MCF 10A (cell line): Measurements from ENCODE around the gene KIAA0825. TPM values are rescaled to one million over a fixed set of nuclear protein-coding genes. Genes with fewer than 3 reads are reported as not detected.

ENCODE experiments used
- BruUV-seq: library from RNA; stranded (reverse); fragments of 400-500 nt; replicated peaks from 2 replicates; lab custom pipeline; 2021; lab: Mats Ljungman, UMichigan
- CTCF ChIA-PET: fragments of 300-600 bp; sonication (Branson Sonifier 250); formaldehyde crosslinking; extraction: SDS; loops from one replicate; lab custom pipeline; 2021; ENCODE audit warnings: antibody characterized with exemption, inconsistent platforms; lab: Yijun Ruan, JAX
- POLR2A ChIA-PET: fragments of 300-600, 350-650 bp; sonication (Branson Sonifier 250); formaldehyde crosslinking; extraction: SDS; loops from one replicate; lab custom pipeline; 2020; ENCODE audit warnings: antibody characterized with exemption, inconsistent platforms; lab: Yijun Ruan, JAX
- DNase-seq: peaks from one replicate; pipeline ENCODE4 v3.0.0-alpha.2; 2018; ENCODE audit not compliant: unreplicated experiment
- H3K27ac Mint-ChIP-seq: one replicate; pipeline ENCODE4 v1.8.0; 2022; ENCODE audit warnings: mild to moderate bottlenecking, low read depth, mixed read lengths; ENCODE audit not compliant: unreplicated experiment
- H3K27me3 Mint-ChIP-seq: one replicate; pipeline ENCODE4 v1.8.0; 2022; ENCODE audit warnings: mixed read lengths; ENCODE audit not compliant: insufficient read depth, unreplicated experiment
- H3K36me3 Mint-ChIP-seq: one replicate; pipeline ENCODE4 v1.8.0; 2022; ENCODE audit warnings: mild to moderate bottlenecking, moderate library complexity, mixed read lengths; ENCODE audit not compliant: insufficient read depth, unreplicated experiment
- H3K4me1 Mint-ChIP-seq: one replicate; pipeline ENCODE4 v1.8.0; 2022; ENCODE audit warnings: mixed read lengths; ENCODE audit not compliant: insufficient read depth, unreplicated experiment
- H3K4me3 Mint-ChIP-seq: one replicate; pipeline ENCODE4 v1.8.0; 2022; ENCODE audit warnings: mild to moderate bottlenecking, moderate library complexity, mixed read lengths; ENCODE audit not compliant: unreplicated experiment
- H3K9me3 Mint-ChIP-seq: one replicate; pipeline ENCODE4 v1.8.0; 2022; ENCODE audit warnings: mixed read lengths; ENCODE audit not compliant: unreplicated experiment
- intact Hi-C: fragments of 100-400 bp; cut with micrococcal nuclease; formaldehyde crosslinking; loops from 2 replicates; pipeline ENCODE4 v1.14.1; 2022
- total RNA-seq: library from RNA; stranded (reverse); gene quantifications from 2 replicates; pipeline ENCODE4 v1.2.3, GENCODE V29; 2022
- TF ChIP-seq, protein P1 (sequence below): fragments of 200-600 bp; IDR thresholded peaks from one replicate; pipeline ENCODE4 v1.8.0; 2022; ENCODE audit warnings: antibody characterized with exemption, mild to moderate bottlenecking; ENCODE audit not compliant: unreplicated experiment

Gene KIAA0825
- total RNA-seq, 1 experiment from 2014 or later: 2.1 TPM

DNA sequence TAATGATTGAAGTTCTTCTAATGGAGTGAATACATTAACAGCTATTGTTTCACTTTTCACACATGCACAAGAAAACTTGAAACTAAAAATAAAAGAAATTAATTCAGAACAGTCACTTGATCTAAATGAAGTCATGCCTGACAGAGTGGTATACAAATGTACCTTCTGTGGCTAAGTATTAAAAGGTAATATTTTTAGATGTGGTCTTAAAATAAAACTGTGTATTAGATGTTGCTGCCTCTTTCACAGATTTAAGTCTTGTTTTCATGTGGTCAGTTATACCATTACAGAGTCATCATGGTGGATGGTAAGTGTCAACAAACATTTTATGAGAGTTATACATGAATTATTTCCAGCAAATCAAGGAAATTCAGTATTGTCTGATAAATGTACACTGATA, 47.0 kb downstream of the KIAA0825 start:
- BruUV-seq: no TSS peak
- ChIA-PET POLR2A (no interaction called here), CTCF (interaction anchor here (0.7 kb wide), 1 partner anchor 416 kb away, joined by 3 read pairs; no protein-coding TSS in a partner anchor)
- TF ChIP-seq, protein P1, sequence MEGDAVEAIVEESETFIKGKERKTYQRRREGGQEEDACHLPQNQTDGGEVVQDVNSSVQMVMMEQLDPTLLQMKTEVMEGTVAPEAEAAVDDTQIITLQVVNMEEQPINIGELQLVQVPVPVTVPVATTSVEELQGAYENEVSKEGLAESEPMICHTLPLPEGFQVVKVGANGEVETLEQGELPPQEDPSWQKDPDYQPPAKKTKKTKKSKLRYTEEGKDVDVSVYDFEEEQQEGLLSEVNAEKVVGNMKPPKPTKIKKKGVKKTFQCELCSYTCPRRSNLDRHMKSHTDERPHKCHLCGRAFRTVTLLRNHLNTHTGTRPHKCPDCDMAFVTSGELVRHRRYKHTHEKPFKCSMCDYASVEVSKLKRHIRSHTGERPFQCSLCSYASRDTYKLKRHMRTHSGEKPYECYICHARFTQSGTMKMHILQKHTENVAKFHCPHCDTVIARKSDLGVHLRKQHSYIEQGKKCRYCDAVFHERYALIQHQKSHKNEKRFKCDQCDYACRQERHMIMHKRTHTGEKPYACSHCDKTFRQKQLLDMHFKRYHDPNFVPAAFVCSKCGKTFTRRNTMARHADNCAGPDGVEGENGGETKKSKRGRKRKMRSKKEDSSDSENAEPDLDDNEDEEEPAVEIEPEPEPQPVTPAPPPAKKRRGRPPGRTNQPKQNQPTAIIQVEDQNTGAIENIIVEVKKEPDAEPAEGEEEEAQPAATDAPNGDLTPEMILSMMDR: no peak
- intact Hi-C loops: no loop called here
- DNase-seq: no peak
- Mint-ChIP-seq H3K27ac (no peak overlapping the region), H3K4me3 (no peak overlapping the region), H3K4me1 (no peaks in the 10 kb centered on the region), H3K36me3 (no peaks in the 10 kb centered on the region), H3K27me3 (no peaks in the 10 kb centered on the region), H3K9me3 (no peaks in the 10 kb centered on the region)

DNA sequence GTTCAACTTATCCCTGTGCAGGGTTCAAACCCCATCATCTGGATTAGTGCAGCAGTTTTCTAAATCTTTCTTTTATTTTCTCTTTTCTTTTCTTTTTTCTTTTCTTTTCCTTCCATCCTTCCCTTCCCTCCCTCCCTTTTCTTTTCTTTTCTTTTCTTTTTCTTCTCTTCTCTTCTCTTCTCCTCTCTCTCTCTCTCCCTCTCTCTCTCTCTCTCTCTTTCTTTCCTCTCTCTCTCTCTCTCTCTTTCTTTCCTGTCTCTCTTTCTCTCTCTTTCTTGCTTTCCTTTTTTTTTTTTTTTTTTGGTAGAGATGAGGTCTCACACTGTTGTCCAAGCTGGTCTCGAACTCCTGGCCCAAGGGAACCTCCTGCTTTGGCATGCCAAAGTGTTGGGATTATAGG, 53.6 kb downstream of the KIAA0825 start:
- ChIA-PET POLR2A (no interaction called here), CTCF (no interaction called here)
- intact Hi-C loops: no loop called here
- Mint-ChIP-seq H3K4me3 (no peak overlapping the region), H3K36me3 (no peaks in the 10 kb centered on the region), H3K9me3 (no peaks in the 10 kb centered on the region), H3K4me1 (no peaks in the 10 kb centered on the region), H3K27me3 (no peaks in the 10 kb centered on the region), H3K27ac (no peak overlapping the region)
- TF ChIP-seq, protein P1: no peak
- no TSS peak for BruUV-seq
- no peak for DNase-seq

DNA sequence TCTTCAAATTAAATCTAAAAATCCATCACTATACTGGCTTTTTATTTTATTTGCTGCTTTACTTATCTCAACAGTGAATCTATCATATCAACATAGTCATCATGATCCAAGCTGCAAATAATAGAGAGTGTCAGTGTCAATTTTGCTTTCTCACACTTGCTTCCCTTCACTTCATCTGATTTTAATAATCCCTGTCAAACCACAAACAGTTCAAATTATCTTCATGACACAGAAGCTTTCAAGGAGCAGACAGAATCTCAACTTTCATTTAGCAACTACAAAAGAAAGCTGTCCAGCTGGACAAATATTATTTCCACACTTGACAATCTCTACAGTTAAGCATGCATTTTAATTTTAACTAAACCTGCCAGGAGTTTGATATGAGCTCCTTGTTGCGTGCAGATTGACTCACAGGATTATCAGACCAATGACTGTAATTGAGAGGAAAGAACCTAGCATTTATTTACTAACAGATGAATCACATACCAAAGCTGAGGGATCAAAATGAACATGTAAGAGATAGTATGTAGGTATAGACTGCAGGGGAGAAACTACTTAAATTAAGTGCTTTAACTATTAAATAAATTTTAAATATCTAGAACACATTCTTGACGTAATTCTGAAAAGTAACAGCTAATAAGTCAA, 56.0 kb downstream of the KIAA0825 start:
- Mint-ChIP-seq H3K9me3 (no peaks in the 10 kb centered on the region), H3K27ac (no peak overlapping the region), H3K27me3 (no peaks in the 10 kb centered on the region), H3K4me3 (no peak overlapping the region), H3K36me3 (no peaks in the 10 kb centered on the region), H3K4me1 (no peaks in the 10 kb centered on the region)
- BruUV-seq: no TSS peak
- POLR2A ChIA-PET: interaction anchor here (0.8 kb wide), 1 partner anchor 56 kb away, joined by 3 read pairs; the partner anchor contains the start of genes KIAA0825 and SLF1
- DNase-seq: no peak
- TF ChIP-seq, protein P1: no peak
- intact Hi-C loops: no loop called here
- CTCF ChIA-PET: interaction anchor here (0.7 kb wide), 1 partner anchor 175 kb away, joined by 3 read pairs; no protein-coding TSS in a partner anchor

DNA sequence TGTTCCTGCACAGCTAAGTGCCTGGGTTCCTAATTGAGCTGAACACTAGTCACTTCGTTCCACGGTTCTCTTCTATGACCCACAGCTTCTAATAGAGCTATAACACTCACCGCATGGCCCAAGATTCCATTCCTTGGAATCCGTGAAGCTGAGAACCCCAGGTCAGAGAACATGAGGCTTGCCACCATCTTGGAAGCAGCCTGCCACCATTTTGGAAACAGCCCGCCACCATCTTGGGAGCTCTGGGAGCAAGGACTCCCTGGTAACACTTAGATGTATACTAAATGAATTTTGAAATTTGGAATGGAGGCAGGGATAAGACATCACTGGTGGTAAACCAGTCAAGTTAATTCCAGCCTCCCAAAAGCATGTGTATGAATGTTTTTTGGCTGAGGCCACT, 60.4 kb downstream of the KIAA0825 start:
- intact Hi-C loops: no loop called here
- CTCF ChIA-PET: interaction anchor here (0.6 to 1.2 kb wide), 4 partner anchors 28 to 165 kb away, joined by 3 read pairs; no protein-coding TSS in a partner anchor
- Mint-ChIP-seq H3K4me1 (no peaks in the 10 kb centered on the region), H3K9me3 (no peaks in the 10 kb centered on the region), H3K27ac (no peak overlapping the region), H3K27me3 (no peaks in the 10 kb centered on the region), H3K36me3 (no peaks in the 10 kb centered on the region), H3K4me3 (no peak overlapping the region)
- no TSS peak for BruUV-seq
- POLR2A ChIA-PET: no interaction called here
- no peak for DNase-seq
- TF ChIP-seq, protein P1: no peak
